CD4-positive, alpha-beta T cell (primary cell): ENCODE results near the gene PTPN7. TPM values are rescaled to one million over a fixed set of nuclear protein-coding genes. Genes with fewer than 3 reads are reported as not detected.

Experiments
- ATAC-seq: fragments of 200-7000 bp; cut with Tn5 transposase; one replicate; pipeline ENCODE4 v1.10.0; 2022; ENCODE audit warnings: mild to moderate bottlenecking; ENCODE audit not compliant: poor library complexity
- CTCF ChIA-PET: fragments of 350-600 bp; sonication (Branson Sonifier 250); formaldehyde crosslinking; loops from one replicate; lab custom pipeline; 2021; ENCODE audit warnings: antibody characterized with exemption, inconsistent platforms; lab: Charles Lee
- POLR2A ChIA-PET: fragments of 350-600 bp; sonication (Branson Sonifier 250); formaldehyde crosslinking; loops from one replicate; lab custom pipeline; 2021; ENCODE audit warnings: antibody characterized with exemption, inconsistent platforms; lab: Charles Lee
- DNase-seq, 14 experiments: peaks; one replicate each; pipeline ENCODE4 v3.0.0-alpha.2; 2013 to 2020; ENCODE audit warnings: mixed read lengths in 2 of 14
- H3K27ac ChIP-seq, 2 donors: one replicate each; pipeline versions ENCODE4 v1.5.1 to v1.7.0; 2013; ENCODE audit warnings: low read length in 2 of 2, low read depth in 1 of 2, mild to moderate bottlenecking in 1 of 2
- H3K27me3 ChIP-seq, 2 experiments: 1 replicate in 1 of 2; 2 replicates in 1 of 2; pipeline versions ENCODE4 v1.6.1 to v1.7.0; 2013; ENCODE audit warnings: low read length in 2 of 2, control low read depth in 1 of 2, mild to moderate bottlenecking in 1 of 2, moderate library complexity in 1 of 2; ENCODE audit not compliant: insufficient read depth in 2 of 2, control insufficient read depth in 1 of 2
- H3K36me3 ChIP-seq: one replicate; pipeline ENCODE4 v1.6.1; 2013; ENCODE audit warnings: low read length, control low read depth; ENCODE audit not compliant: insufficient read depth
- H3K4me1 ChIP-seq: one replicate; pipeline ENCODE4 v1.6.1; 2013; ENCODE audit warnings: low read length, control low read depth; ENCODE audit not compliant: insufficient read depth
- H3K4me3 ChIP-seq: one replicate; pipeline ENCODE4 v1.5.1; 2013; ENCODE audit warnings: mild to moderate bottlenecking, low read length, moderate library complexity
- H3K9me3 ChIP-seq, 2 experiments: 1 replicate in 1 of 2; 2 replicates in 1 of 2; pipeline versions ENCODE4 v1.6.1 to v1.7.0; 2013; ENCODE audit warnings: low read length in 2 of 2, mild to moderate bottlenecking in 2 of 2, control low read depth in 1 of 2, moderate library complexity in 1 of 2; ENCODE audit not compliant: control insufficient read depth in 1 of 2, insufficient read depth in 1 of 2
- H3K27ac Mint-ChIP-seq: one replicate; pipeline ENCODE4 v1.8.0; 2020; ENCODE audit warnings: mixed read lengths
- H3K27me3 Mint-ChIP-seq: one replicate; pipeline ENCODE4 v1.8.0; 2021; ENCODE audit warnings: mixed read lengths
- H3K36me3 Mint-ChIP-seq: one replicate; pipeline ENCODE4 v1.8.0; 2021; ENCODE audit warnings: low read depth, mixed read lengths
- H3K4me1 Mint-ChIP-seq: one replicate; pipeline ENCODE4 v1.8.0; 2021; ENCODE audit warnings: low read depth, mixed read lengths
- H3K4me3 Mint-ChIP-seq: one replicate; pipeline ENCODE4 v1.8.0; 2020; ENCODE audit warnings: mild to moderate bottlenecking, mixed read lengths
- H3K9me3 Mint-ChIP-seq: one replicate; pipeline ENCODE4 v1.8.0; 2020; ENCODE audit warnings: mixed read lengths
- CTCF ChIP-seq: fragments of 200-600 bp; IDR thresholded peaks from one replicate; pipeline ENCODE4 v1.8.0; 2022; ENCODE audit warnings: antibody characterized with exemption, mild to moderate bottlenecking
- intact Hi-C, 2 experiments: fragments of 100-400 bp; cut with DNase I in 1 of 2; cut with micrococcal nuclease in 1 of 2; formaldehyde crosslinking; loops; one replicate each; pipeline versions ENCODE4 v1.15.1 to v1.9.0; 2023 to 2025; cut with DNase I, micrococcal nuclease
- total RNA-seq, 174 experiments: library from RNA in 2 of 174; stranded (reverse) in 2 of 174; gene quantifications; one replicate each; pipeline ENCODE4 v1.2.3 and lab custom pipeline; 2021 to 2026

PTPN7 gene
- total RNA-seq, 2 experiments from 2014 or later = 144 to 145 TPM

- Mint-ChIP-seq H3K27ac (no peak overlapping the region), H3K27me3 (peaks cover 20% of the 10 kb centered on the region), H3K4me1 (no peaks in the 10 kb centered on the region), H3K9me3 (no peaks in the 10 kb centered on the region), H3K4me3 (no peak overlapping the region), H3K36me3 (no peaks in the 10 kb centered on the region)
- ATAC-seq = no peak
- intact Hi-C loops = no loop called here
- Histone ChIP-seq H3K36me3 (no peaks in the 10 kb centered on the region), H3K4me3 (no peak overlapping the region), H3K27me3 (peaks cover 0 to 2% of the 10 kb centered on the region in 2 experiments), H3K4me1 (no peaks in the 10 kb centered on the region), H3K27ac (no peak overlapping the region), H3K9me3 (no peaks in the 10 kb centered on the region)
- ChIA-PET CTCF (no interaction called here), POLR2A (no interaction called here)
- no peak for DNase-seq
- TF ChIP-seq CTCF = no peak
These were observed 34.8 kb downstream of the PTPN7 start for GRCh38 chr1:202125611-202126010.

DNA sequence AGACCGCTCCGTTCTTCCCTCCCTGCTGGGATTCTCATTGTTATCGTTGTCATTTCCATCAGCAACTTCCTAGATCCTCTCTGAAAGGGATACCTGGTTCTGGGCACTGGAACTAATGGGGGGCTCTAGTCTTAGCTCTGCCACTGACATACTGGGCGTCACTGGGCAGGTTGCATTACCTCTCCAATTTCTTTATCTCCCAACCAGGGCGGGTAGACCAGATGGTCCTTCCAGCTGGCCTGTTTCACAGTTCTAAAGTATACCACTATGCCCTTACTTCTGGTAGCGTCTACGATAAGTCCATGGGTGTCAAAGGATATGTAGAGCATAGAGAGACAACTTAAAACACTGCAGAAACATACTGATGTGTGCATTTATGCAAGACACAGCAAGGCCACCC is 36.3 kb downstream of the PTPN7 start:
- Histone ChIP-seq H3K9me3 (no peaks in the 10 kb centered on the region), H3K27ac (no peak overlapping the region), H3K4me1 (no peaks in the 10 kb centered on the region), H3K4me3 (no peak overlapping the region), H3K36me3 (no peaks in the 10 kb centered on the region), H3K27me3 (peaks cover 0 to 2% of the 10 kb centered on the region in 2 experiments)
- intact Hi-C loops = no loop called here
- Mint-ChIP-seq H3K36me3 (no peaks in the 10 kb centered on the region), H3K4me3 (no peak overlapping the region), H3K9me3 (no peaks in the 10 kb centered on the region), H3K4me1 (no peaks in the 10 kb centered on the region), H3K27me3 (peaks cover 20% of the 10 kb centered on the region), H3K27ac (no peak overlapping the region)
- no peak for TF ChIP-seq CTCF
- DNase-seq (no peak), ATAC-seq (no peak)
- CTCF ChIA-PET = no interaction called here
- POLR2A ChIA-PET = no interaction called here

GRCh38 chr1:202123336-202123813 is 37.0 kb downstream of the PTPN7 start:
- Histone ChIP-seq H3K27me3 (peaks cover 0 to 2% of the 10 kb centered on the region in 2 experiments), H3K36me3 (no peaks in the 10 kb centered on the region), H3K4me1 (no peaks in the 10 kb centered on the region), H3K9me3 (no peaks in the 10 kb centered on the region), H3K4me3 (no peak overlapping the region), H3K27ac (no peak overlapping the region)
- Mint-ChIP-seq H3K9me3 (no peaks in the 10 kb centered on the region), H3K36me3 (no peaks in the 10 kb centered on the region), H3K4me1 (no peaks in the 10 kb centered on the region), H3K27me3 (peaks cover 20% of the 10 kb centered on the region), H3K4me3 (no peak overlapping the region), H3K27ac (no peak overlapping the region)
- CTCF ChIA-PET = no interaction called here
- no peak for TF ChIP-seq CTCF
- intact Hi-C loops = no loop called here
- POLR2A ChIA-PET = no interaction called here
- ATAC-seq = no peak
- DNase-seq = no peak
